Measurements from ENCODE around the gene DISP3.

The DISP3 gene

GRCh38 chr1:11524465-11525150 lies 45.7 kb downstream of the DISP3 start:
- H3K27me3 ChIP-seq (replicated peaks; ENCODE audit: control insufficient read depth, insufficient read depth, low read length): no peaks in the 10 kb centered on the region; the same call in 1 of the 2 replicates
- H3K4me3 ChIP-seq (replicated peaks; ENCODE audit: low read depth, low read length): no peak overlapping the region
- H3K36me3 ChIP-seq (ENCODE audit: control insufficient read depth, insufficient read depth, low read length): no peaks in the 10 kb centered on the region
- no peak for DNase-seq (ENCODE audit: extremely low read depth, insufficient read length)
- TF ChIP-seq CTCF (IDR thresholded peaks at IDR 0.05; ENCODE audit: insufficient read depth, low read length, poor library complexity, severe bottlenecking): no peak

- Histone ChIP-seq H3K36me3 (ENCODE audit: control insufficient read depth, insufficient read depth, low read length) (no peaks in the 10 kb centered on the region), H3K4me3 (replicated peaks; ENCODE audit: low read depth, low read length) (no peak overlapping the region), H3K27me3 (replicated peaks; ENCODE audit: control insufficient read depth, insufficient read depth, low read length) (no peaks in the 10 kb centered on the region; the same call in 1 of the 2 replicates)
- DNase-seq (ENCODE audit: extremely low read depth, insufficient read length): no peak
- TF ChIP-seq CTCF (IDR thresholded peaks at IDR 0.05; ENCODE audit: insufficient read depth, low read length, poor library complexity, severe bottlenecking): no peak
Measured at GRCh38 chr1:11525151-11525505, 46.2 kb downstream of the DISP3 start.

- DNase-seq (ENCODE audit: extremely low read depth, insufficient read length): no peak
- Histone ChIP-seq H3K4me3 (replicated peaks; ENCODE audit: low read depth, low read length) (no peak overlapping the region), H3K27me3 (replicated peaks; ENCODE audit: control insufficient read depth, insufficient read depth, low read length) (no peaks in the 10 kb centered on the region; the same call in 1 of the 2 replicates), H3K36me3 (ENCODE audit: control insufficient read depth, insufficient read depth, low read length) (no peaks in the 10 kb centered on the region)
- no peak for TF ChIP-seq CTCF (IDR thresholded peaks at IDR 0.05; ENCODE audit: insufficient read depth, low read length, poor library complexity, severe bottlenecking)
Measured at GRCh38 chr1:11525516-11525915, 46.6 kb downstream of the DISP3 start.

DNA sequence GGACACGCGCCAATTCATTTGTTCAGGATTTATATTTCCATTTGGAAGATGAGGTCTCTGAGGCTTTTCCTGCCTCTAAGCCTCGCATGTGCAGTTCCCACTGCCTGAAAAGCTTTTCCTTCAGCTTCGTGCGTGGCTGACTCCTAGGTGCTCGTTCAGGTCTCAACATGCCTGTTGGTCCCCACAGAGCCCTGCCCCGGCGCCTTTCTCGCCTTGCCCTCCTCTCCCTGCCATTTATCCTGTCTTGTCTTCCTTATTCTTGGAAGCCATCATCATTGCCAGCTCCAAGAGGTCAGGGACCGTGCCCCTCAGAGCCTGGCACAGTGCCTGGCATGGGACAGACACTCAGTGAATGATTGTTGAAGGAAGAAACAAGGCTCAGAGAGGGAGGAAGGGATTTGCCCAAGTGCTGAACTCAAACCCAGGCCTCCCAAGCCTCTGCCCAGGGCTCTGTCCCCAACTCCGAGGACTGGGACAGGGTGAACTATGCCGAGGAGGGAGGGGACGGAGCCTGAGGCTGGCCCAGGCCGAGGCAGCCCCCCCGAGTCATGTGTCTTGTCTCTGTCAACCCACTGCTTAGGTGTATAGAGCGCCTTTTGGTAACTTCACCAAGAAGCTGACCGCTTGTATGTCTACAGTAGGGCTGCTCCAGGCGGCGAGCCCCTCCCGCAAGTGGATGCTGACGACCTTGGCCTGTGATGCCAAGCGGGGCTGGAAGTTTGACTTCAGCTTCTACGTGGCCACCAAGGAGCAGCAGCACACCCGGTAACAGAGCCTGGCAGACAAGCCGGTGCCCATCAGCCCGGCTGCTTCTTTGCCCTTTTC lies 47.3 kb downstream of the DISP3 start:
- no peaks in the 10 kb centered on the region for H3K36me3 ChIP-seq (ENCODE audit: control insufficient read depth, insufficient read depth, low read length)
- H3K27me3 ChIP-seq (replicated peaks; ENCODE audit: control insufficient read depth, insufficient read depth, low read length): no peaks in the 10 kb centered on the region; the same call in 1 of the 2 replicates
- DNase-seq (ENCODE audit: extremely low read depth, insufficient read length): no peak
- no peak for TF ChIP-seq CTCF (IDR thresholded peaks at IDR 0.05; ENCODE audit: insufficient read depth, low read length, poor library complexity, severe bottlenecking)
- H3K4me3 ChIP-seq (replicated peaks; ENCODE audit: low read depth, low read length): no peak overlapping the region

- Histone ChIP-seq H3K27me3 (replicated peaks; ENCODE audit: control insufficient read depth, insufficient read depth, low read length) (no peaks in the 10 kb centered on the region; the same call in 1 of the 2 replicates), H3K36me3 (ENCODE audit: control insufficient read depth, insufficient read depth, low read length) (no peaks in the 10 kb centered on the region), H3K4me3 (replicated peaks; ENCODE audit: low read depth, low read length) (no peak overlapping the region)
- TF ChIP-seq CTCF (IDR thresholded peaks at IDR 0.05; ENCODE audit: insufficient read depth, low read length, poor library complexity, severe bottlenecking): no peak
- no peak for DNase-seq (ENCODE audit: extremely low read depth, insufficient read length)
Measured at GRCh38 chr1:11527541-11528452, 48.8 kb downstream of the DISP3 start.
